ENCODE results near the gene LRRC26.

LRRC26 gene

DNA sequence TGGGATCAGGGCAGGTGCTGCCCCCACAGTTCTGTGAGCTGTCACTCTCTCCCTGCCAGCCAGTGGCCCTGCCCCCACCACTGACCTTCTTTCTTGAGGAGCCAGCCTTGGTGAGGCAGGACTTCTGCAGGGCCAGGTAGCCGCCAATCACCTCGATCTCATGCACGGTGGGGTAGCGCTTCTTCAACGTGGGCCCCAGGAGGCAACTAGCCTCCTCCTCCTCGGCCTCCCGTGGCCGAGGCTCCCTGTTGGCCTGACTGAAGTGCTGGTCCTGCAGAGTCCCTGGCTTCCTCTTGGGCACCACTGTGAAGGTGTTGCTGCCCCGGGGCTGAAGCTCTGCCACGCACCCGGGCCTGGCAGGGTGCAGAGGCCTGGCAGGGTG lies 29.0 kb upstream of the LRRC26 start:
- no peak for DNase-seq (ENCODE audit: low read depth)

GRCh38 chr9:137198051-137198901 lies 28.4 kb upstream of the LRRC26 start:
- DNase-seq (ENCODE audit: low read depth), result no peak

- DNase-seq (ENCODE audit: low read depth), result no peak
Measured at GRCh38 chr9:137195525-137196220, 25.8 kb upstream of the LRRC26 start.

- DNase-seq (ENCODE audit: low read depth), result no peak
Measured at GRCh38 chr9:137194909-137195308, 25.1 kb upstream of the LRRC26 start.

GRCh38 chr9:137194388-137194787 lies 24.5 kb upstream of the LRRC26 start:
- DNase-seq (ENCODE audit: low read depth), result no peak

- DNase-seq (ENCODE audit: low read depth), result no peak
Measured at GRCh38 chr9:137193771-137194170, 23.9 kb upstream of the LRRC26 start.

- DNase-seq (ENCODE audit: low read depth), result no peak
Measured at GRCh38 chr9:137192859-137193258, 23.0 kb upstream of the LRRC26 start.

DNA sequence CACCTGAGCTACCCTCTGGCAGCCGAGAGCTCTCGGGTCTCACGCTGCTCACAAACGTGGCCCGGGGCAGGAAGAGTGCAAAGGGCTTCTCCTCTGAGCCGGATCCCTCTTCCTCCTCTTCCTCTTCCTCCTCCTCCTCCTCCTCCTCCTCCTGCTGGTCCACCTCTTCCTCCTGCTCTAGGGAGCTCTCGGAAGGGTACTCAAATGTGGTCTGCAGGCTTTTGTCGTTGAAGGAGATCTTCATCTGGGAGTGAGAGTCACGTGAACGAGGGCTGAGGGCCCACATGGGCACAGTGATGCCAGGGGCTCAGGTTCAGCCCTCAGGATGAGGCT lies 22.6 kb upstream of the LRRC26 start:
- DNase-seq (ENCODE audit: low read depth), result no peak

GRCh38 chr9:137191691-137192447 lies 22.0 kb upstream of the LRRC26 start:
- no peak for DNase-seq (ENCODE audit: low read depth)

DNA sequence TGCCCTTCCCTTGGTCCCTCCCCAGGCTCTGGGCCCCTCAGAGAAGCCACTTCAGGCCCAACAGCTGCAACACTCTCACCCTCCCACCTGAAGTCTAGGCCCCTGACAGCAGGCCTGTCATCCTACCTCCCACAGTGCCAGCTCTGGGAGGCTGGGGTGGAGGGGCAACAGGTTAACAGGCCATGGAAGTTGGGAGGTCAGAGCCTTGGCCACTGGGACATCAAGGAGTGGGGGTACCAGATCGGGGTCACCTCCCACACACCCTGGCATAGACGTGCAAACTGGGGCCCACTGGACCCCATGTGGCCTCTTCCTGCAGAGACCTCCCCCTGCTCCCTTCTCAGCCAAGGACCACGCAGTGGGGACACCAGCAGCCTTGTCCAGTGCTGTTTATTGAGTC lies 21.4 kb upstream of the LRRC26 start:
- no peak for DNase-seq (ENCODE audit: low read depth)

- no peak for DNase-seq (ENCODE audit: low read depth)
Measured at GRCh38 chr9:137190315-137190856, 20.5 kb upstream of the LRRC26 start.

DNA sequence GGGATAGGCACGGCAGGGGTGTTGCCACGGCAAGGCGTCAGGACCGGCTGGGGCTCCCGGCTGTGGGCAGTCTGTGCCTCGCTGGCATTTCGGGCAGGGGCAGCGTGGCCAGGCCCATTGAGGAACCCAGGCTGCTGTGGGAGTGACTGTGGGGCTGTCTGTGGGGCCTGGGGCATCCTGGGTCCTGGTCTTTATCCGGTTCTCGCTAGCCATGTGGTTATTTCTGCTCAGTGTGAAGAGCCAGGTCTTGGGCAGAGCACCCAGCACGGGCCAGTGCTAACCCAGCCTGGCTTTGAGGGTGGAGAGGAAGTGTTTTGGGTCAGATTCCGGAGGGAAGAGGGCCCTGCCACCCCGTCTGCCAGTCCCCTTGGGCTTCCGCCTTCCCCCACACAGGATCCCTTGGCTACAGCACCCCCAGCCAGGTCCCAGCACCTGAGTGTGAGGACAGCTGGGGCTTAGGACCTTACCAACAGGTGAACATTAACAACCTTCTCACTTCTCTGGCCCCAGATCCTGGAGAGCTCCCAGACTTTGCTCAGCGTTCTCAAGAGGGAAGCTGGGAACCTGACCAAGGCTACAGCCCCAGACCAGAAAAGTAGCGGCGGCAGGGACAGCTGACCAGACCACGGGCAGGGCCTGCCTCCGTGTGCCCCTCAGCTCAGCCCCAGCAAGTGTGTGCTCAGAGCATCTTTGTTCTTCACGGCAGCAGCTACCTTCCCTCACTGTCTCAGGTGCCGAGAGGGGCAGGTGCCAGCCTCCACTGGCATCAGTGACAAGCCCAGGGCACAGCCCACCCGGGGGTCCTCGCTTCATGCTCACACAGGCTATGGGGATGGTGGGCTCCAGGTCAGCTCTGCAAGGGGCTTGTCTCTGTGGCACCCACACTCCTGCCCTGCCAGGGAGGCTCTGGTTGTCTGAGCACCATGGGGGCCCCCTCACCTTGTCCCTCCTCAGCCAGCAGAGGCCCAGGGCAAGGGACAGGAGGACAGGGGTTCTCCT lies 19.7 kb upstream of the LRRC26 start:
- DNase-seq (ENCODE audit: low read depth), result no peak

DNA sequence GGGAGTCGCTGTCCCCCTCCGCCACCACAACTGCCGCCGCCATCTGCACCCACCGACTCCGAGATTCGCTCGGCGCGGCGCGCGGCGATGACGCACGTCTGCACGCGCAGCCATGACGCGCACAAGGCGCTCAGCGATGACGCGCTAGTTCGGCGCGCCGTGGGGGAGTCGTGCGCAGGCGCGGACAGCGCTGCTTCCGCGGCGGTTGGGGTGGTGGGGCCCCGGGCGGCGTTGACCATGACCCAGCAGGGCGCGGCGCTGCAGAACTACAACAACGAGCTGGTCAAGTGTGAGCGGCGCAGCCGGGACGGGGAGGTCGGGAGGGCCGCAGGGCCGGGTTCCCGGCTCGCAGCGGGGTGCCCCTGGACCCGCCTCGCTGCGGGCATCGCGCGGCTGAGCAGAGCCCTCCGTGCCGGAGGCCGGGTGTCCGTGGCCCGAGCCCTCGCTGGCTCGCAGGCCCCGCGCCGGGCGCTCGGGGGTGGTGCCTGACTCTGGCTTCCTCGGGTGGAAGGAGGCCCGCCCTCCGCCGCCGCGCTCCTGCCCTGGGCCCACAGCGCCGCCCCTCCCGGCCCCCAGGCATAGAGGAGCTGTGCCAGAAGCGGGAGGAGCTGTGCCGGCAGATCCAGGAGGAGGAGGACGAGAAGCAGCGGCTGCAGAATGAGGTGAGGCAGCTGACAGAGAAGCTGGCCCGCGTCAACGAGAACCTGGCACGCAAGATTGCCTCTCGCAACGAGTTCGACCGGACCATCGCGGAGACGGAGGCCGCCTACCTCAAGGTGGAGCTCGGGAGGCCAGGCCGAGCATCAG lies 18.8 kb upstream of the LRRC26 start, which contains the start of the genes ANAPC2 and SSNA1:
Gene ANAPC2 (minus strand): TSS at position 71 of the 807 bp plus-strand sequence. CDS start 28 bp downstream, at position 43.
Gene SSNA1 (plus strand): TSS at position 187 of the 807 bp plus-strand sequence. CDS start 51 bp downstream, at position 238.
- peak; percentile 90 for DNase-seq (ENCODE audit: low read depth)

DNA sequence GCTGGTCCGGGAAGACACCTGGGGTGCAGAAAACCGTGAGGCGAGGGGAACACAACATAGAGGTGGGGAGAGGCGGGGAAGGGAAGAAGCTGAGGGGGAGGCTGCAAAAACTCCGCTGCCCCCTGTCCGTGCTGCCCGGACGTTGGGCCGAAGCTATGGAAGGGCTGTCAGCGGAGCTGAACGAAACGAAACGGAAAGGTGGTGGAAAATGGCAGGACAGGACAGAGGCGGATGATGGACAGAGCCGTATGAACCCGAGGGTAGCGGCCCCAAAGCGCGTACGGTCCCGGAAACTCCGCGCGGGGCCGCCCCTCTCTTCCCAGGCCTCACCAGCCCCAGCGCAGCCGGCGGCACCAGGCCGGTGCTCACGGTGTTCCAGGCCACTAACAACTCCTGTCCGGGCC lies 18.2 kb upstream of the LRRC26 start:
- DNase-seq (ENCODE audit: low read depth), result no peak

DNA sequence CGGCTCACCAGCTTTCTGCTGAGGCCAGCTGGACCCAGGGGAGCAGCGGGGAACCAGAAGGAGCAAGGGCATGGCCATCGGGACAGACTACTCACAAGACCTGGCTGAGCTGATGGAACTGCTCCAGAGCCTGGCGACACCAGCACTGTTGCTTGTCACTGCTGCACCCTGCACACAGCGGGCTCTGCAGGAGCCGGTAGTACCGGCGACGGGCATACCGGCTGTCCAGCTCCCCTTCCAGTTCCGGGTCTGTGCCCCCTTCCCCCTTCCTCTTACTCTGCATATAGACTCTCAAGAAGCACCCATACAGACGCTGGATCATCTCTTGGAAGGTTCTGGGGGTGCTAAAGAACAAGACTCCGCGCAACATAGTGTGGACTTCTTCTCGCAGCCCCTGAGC lies 17.5 kb upstream of the LRRC26 start:
- no peak for DNase-seq (ENCODE audit: low read depth)

DNA sequence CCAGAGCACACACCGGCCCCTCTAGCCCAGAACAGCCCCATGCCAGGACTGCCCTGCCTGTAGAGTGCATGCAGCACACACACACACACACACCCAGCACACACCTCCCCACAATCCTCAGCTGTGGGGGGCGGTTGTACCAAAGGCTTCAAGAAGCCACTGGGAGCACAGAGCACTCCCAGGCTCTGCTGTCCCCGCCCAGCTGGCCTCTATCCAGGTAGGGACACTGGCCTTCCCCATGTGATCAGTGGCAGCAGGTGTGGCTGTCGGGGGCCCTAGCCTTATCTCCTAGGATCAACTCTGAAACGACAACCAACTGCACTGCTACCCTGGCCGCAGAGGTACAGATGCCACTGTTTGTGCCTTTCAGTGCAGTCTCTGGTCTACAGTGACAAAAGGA lies 16.5 kb upstream of the LRRC26 start:
- no peak for DNase-seq (ENCODE audit: low read depth)

DNA sequence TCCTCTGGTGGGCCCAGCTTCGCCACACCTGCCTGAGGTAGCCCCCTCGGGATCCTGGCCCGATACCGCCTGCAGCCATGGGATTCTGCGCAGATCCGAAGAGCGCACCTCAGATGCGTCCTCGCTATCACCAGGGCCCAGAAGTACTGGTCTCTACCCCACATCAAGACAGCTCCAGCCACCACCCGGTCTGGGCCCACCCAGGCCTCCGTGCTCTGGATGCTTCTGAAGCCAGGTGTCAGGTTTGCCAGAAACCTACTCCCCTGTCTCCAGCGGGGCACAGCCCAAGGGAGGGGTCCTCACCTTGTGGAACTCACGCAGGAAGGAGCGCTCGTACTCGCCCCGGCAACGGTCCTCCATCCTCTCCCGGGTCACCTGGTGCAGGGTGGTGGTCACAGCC lies 16.1 kb upstream of the LRRC26 start:
- no peak for DNase-seq (ENCODE audit: low read depth)

DNA sequence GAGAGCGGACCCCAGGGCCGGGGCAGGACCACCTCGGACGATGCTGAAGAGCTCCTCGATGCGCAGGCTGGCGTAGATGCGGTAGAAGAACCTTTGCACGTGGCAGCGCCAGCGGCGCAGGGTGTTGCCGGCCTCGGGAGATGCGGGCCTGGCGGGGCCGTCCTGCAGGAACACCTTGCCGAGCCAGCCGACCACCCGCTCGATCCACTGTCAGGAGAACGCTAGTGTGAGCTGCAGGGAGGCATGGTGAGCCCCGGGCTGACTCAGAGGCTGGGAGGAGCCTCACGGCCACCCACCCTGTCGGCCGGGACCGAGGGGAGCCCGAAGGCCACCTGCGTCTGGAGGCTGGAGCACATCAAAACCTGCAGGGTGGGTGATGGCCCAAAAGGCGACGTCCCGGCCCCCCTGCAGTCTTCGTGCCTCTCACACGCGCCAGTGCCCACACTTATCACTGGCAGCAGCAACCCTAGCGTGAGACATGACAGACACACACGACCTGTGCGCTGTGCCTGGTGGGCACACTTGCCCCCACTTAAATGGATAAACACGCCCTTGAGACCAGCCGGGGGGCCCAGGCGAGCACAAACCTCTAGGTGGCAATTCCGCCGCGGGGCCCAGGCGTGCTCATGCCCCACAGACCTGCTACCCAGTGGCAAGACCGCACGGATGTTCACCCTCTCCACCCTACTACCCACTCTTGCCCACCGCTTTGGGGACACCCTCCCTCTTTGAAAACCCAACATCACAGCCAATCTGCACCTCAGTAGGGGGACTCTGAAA lies 15.2 kb upstream of the LRRC26 start:
- no peak for DNase-seq (ENCODE audit: low read depth)

GRCh38 chr9:137183980-137184595 lies 14.2 kb upstream of the LRRC26 start:
- no peak for DNase-seq (ENCODE audit: low read depth)
